NOMO-1 (cell line): ENCODE results near the gene DIDO1.
A peak's percentile ranks its signal among the peaks of the same experiment; 100 is the strongest.
"Not testable (repeated sequence)": the region's sequence is repeated elsewhere in the genome, so short reads cannot be mapped to it uniquely, and the experiment has no call there.

Experiments
- DNase-seq, 2 experiments: peaks; one replicate each; lab custom pipeline; 2025; ENCODE audit not compliant: unreplicated experiment in 2 of 2; lab: John Stamatoyannopoulos, UW

Gene DIDO1

DNA sequence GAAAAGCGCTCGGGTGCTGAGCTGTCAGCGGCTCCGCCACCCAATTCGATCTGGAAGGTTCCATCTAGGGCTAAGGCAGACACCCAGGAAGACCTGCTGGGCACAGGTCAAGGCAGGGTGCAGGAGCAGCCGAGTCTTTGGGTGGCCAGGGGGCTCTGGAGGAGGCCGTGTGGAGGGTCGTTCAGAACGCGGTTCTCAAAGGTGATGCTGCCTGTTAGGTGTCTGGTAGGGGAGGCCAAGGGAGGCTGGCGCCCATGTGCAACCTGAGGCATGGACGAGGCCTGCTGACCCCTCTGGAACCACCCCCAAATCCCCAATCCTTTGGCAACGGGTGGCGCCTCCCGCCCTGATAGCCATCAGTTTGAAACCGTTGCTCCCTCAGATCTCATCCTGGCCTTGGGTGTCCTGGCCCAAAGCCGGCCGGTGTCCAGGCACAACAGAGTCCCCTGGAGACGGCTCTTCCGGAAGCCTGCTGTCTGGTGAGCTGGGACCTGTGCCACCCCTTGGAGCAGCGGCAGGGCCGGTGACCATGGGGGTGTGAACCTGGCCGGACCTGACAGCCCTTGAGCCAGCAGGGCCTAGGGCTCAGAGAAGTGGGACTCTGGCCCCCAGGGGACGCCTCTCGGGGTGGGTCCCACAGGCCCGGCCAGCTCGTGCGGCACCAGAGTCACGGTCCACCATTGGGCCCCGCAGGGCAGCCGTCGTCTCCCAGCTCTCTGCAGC lies 36.7 kb upstream of the DIDO1 start:
- no peak for DNase-seq

DNA sequence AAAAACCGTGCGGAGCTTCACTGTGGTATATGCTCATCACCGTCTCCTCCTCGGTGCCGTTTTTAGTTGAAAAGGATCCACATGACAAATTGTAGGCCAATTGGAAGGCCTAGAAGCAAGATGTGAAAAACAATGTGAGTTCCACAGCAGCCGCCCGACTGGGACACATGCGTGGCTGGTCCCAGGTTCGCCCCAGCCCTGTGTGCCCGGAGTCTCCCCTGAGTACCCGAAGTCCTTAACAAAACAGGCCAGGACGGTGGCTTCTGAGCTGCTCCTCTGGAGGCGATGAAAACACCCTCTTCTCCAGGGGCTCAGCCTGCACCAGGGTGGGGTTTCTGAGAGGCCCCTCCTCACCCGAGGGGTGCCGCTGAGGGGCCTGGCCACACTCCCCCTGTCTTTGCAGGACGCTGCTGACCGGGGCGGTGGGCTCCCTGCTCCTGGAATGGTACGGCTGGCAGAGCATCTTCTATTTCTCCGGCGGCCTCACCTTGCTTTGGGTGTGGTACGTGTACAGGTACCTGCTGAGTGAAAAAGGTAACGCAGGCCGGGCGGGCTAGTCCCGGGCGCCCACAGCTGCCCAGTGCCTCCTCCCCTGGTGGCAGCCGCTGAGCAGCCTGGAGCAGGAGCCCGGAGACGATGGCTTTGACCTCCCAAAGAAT lies 36.0 kb upstream of the DIDO1 start:
- DNase-seq = no peak

DNA sequence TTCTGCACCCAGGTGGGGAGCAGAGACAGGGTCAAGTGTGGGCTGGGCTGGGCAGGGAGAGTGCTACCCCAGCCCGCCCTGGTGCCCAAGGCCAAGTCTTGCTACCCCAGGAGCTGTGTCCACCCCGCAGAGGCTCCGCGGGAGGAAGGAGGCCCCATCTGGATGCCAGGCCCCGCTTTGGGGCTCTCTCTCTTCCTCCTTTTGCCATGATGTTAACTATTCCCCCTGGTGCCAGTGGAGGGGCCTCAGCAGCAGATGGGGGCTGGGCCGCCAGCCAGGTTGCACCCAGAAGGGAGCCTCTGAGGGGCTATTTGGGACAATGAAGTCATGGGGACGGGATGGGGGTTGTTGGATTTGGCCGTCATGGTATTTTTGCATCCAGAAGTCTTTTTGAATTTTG lies 35.5 kb upstream of the DIDO1 start:
- DNase-seq = no peak

DNA sequence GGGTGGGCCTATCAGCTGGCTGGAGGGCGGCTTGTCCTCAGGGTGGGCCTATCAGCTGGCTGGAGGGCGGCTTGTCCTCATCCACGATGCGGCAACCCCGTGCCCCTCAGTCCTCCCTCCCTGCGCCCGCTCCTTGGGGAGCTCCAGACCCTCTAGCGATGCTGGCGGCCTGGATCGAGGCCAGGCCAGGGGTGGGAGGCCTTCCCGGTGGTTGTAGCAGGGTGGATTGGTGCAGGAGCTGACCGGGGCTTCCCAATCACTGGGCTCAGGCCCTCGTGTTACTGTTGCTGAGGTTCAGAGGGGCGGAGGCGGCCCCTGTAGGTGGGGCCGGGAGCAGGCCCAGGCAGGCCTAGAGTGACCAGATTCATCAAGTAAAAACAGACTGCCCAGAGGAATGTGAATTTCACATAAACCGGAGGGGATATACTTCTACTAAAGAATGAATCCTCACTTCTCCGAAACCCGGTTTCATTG lies 35.0 kb upstream of the DIDO1 start:
- DNase-seq = no peak

DNA sequence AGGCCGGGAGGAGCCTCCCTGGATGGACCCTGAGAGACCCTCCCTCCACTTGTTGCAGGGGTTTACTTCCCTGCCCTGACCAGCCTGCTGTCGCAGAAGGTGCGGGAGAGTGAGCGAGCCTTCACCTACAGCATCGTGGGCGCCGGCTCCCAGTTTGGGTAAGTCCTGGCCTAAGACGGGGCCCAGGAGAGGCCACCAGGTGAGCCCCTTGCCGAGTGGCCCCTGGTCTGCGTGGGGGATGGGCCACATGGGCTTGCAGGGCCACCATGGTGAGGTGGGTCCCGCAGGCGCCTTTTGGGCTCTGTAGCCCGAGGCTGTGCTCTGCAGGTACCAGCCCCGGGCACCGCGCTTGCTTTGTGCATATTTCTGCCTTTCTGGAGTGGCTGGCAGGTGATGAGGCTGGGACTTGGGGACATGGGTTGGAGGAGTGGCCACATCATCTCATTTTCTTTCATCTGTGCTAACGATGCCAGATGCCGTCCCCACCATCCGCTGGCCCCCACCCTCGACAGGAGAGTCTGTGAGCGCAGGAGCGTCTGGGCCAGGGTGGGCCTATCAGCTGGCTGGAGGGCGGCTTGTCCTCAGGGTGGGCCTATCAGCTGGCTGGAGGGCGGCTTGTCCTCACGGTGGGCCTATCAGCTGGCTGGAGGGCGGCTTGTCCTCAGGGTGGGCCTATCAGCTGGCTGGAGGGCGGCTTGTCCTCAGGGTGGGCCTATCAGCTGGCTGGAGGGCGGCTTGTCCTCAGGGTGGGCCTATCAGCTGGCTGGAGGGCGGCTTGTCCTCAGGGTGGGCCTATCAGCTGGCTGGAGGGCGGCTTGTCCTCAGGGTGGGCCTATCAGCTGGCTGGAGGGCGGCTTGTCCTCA lies 34.4 kb upstream of the DIDO1 start:
- DNase-seq = not testable (repeated sequence)

DNA sequence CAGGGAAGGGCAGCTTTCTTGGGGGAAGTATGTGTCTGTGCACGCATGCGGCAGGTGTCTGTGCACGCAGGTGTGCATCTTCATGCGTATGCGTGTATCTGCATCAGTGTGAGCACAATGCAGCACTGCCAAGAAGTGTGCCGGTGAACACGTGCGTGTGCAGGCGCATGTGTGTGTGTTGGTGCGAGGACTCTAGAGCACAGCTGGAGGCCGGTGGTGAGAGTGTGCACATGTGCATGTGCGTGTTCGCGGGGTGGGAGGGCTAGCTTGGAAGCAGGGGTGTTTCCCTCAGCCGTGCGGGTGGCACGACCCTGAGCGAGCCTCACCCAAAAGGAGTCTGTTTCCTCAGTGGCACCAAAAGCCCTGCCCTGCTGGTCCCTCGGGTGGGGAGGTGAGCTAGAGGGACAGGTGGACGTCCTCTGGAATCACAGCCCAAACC lies 33.7 kb upstream of the DIDO1 start:
- no peak for DNase-seq

DNA sequence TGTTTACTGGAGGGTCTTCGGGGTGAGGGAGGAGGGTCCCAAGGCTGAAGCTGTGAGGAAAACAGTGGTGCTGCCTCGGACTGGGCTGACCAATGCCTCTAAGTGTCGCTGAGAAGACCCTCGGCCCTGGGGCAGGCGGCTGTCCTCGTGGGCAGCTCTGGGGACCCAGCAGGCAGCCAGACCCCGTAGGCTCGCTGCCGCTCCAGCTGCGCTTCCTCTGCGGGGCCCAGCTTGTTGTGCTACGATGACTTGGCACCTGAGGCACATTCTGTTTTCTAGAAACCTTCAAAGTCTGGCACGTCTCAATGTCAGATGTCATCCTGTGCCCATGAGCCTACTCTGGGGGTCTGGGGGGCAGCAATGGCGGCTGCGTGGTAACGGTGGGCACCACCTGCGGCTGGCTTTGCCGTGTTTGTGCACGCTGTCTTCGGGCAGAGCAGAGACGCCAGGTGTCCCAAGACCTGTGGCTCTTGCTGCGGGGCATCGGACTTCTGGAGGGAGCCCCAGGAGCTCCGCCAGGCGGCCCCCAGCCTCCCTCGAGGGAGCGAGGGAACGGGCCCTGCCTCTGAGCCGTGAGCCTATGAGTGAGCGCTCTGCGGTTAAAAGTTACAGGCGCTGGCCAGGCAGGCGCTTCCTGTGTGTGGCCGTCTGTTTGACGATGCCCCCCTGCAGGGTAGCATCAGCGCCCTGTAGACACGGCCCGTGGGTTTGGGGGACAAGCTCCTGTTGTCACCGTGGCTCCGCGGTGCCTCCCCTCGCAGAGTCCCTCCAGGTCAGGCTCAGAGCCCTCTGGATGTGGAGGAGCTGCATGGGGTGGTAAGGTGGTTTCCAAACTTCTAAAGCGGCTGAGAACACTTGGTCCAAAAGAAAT lies 33.0 kb upstream of the DIDO1 start:
- DNase-seq = no peak

DNA sequence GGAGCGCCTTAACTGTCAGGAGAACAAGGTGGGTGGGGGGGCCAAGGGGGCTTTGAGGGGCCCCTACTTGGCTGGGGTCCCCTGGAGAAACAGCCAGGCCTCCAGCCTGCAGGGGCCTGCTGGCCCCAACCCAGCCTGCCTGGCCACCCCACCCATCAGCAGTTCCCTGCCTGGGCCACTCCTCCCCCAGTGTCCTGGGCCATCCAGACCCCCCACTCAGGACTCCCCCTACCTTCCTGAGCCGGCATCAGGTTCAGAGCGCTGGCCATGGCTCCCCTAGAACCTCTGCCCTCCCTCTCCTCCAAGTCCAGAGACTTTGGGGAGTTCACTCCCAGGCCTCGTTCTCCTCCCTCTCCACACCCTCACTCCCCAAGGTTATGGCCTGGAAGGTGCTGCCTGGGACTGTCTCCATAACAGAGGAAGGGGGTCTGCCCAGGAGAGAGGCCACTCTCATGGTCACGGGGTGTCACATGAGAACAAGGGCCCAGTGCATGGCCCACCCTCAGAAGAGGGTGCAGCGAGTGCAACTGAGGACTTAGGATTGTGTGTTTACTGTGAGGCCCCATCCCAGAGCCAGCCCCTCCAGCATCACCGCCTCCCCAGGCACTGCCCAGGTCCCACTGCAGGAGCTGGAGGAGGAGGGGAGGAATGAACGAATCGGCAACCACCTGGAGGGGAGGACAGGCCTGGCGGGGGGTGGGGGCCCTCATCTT lies 32.2 kb upstream of the DIDO1 start:
- DNase-seq = no peak

DNA sequence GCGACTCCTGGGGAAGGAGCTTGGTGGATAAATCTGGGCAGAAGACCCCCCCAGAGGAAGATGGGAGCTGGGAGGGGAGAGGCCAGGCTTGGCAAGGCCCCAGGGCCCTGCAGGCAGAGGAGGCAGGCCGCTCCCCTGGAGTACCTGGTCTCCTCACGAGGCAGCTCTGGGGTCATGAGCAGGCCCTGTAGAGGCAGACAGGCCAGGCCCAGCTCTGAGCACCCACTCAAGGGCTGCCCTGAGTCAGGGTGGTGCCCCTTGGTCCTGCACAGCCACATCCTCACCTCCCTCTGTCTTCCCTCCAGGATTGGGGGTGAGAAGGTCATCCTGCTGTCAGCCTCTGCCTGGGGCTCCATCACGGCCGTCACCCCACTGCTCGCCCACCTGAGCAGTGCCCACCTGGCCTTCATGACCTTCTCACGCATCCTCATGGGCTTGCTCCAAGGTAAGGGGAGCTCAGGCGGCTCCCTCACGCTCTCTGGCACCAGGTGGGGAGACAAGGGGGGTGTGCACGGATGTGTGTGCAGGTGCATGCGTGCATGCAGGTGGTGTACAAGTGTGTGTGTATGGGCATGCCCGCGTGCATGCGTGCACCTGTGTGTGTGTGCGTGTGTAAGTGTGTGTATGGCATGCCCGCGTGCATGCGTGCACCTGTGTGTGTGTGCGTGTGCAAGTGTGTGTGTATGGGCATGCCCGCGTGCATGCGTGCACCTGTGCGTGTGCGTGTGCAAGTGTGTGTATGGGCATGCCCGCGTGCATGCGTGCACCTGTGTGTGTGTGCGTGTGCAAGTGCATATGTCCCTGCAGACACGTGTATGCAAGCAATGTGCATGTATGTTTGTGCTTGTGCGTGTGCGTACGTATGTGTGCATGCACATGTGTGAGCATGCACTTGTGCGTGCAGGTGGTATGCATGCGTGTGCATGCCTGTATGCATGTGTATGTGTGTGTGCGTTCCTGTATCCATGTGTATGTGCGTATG lies 31.1 kb upstream of the DIDO1 start:
- no peak for DNase-seq

DNA sequence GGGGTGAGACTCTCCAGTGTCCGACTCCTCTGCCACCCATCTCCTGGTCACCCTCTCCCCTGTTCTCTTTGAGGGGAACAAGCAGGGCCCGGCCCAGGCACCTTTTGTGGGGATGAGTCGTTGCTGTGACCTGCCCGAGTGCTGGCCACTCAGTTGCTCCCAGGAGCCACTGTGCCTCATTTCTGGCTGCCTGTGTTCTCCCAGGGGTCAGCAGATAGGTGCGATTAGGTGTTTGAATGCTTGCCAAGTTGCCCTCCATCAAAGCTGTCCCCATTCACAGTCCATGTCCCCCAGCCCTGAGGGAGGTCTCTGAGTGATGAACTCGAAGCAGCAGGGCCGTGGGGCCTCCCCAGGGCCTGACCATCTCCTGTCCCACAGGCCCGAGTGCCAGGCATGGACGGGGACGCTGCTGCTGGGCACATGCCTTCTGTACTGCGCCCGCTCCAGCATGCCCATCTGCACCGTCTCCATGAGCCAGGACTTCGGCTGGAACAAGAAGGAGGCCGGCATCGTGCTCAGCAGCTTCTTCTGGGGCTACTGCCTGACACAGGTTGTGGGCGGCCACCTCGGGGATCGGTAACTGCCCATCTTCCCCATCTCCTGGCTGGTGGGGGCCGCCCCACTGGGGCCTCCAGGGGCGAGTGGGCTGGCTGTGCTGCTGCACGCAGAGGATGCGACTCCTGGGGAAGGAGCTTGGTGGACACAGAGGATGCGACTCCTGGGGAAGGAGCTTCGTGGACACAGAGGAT lies 30.3 kb upstream of the DIDO1 start:
- DNase-seq = no peak

DNA sequence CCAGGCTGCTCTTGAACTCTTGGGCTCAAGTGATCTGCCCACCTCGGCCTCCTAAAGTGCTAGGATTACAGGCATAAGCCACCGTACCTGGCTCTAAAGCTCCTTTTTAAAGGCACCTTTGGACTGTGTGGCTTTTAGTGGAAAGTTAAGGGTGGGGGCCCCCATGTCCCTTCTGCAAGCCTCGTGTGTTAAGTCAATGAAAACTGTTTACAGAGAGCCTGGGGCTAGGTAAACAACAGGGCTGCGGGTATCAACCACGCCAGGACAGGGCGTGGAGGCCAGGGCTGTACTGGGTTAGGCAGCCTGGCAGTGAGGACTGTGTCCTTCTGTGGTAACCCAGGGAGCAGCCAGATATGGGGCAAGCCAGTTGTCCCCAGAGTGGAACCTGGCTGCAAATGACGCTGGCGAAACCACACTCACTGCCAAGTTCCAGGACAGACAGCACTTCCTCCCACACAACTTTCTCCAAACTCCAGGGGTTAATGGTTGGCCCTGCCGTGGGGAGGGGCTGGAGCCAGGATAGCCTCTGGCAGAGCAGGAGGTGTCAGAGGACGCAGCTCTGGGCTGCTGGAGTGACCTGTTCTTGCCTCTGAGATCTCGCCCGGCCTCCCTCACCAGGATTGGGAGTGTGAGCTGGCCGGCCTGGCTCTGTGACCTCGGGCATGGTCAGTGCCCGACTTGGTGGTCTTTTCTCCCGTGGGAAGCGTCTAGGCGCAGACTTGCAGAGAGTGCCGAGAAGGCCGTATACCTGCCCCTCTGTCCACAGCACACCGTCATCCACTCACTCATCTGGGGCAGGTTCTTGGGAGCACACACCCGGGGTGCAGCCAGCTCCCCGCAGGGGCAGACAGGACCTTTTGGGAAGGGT lies 29.4 kb upstream of the DIDO1 start:
- no peak for DNase-seq

DNA sequence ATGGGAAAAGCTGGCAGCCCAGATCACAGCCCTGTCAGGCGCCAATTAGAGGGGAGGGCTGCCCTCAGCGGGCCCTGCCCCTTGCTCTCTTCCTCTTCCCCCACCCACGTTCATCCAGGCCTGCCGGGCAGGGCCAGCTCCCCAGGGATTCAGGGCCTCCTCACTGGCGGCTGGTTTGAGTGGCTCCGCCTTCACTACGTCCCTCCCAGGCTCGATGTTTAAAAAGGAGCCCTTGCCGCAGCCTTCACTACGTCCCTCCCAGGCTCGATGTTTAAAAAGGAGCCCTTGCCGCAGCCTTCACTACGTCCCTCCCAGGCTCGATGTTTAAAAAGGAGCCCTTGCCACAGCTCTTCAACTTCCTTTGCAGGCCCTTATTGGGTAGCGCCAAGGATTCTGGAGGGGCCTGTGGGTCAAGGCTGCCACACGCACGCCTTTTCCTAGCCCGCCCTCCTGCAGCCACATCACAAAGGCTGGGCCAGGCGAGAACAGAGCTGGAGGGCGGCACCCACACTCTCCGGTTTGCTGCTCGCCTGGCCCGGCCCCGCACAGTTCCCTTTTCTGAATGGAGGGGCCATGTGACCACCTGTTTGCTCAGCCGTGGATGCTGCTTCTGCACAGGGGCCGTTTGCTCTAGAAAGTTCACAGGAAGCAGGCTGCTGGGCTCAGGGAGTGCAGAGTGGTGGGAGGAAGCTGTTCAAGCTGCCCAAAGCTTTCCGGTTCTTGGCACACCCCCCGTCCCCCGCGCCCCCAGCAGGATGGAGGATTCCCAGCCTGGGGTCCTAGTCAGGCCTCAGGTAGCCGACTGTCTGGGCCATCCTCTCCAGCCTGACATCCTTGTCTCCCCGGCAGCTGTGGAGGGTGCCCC lies 27.8 kb upstream of the DIDO1 start:
- DNase-seq = peak; percentile 95 to 97

DNA sequence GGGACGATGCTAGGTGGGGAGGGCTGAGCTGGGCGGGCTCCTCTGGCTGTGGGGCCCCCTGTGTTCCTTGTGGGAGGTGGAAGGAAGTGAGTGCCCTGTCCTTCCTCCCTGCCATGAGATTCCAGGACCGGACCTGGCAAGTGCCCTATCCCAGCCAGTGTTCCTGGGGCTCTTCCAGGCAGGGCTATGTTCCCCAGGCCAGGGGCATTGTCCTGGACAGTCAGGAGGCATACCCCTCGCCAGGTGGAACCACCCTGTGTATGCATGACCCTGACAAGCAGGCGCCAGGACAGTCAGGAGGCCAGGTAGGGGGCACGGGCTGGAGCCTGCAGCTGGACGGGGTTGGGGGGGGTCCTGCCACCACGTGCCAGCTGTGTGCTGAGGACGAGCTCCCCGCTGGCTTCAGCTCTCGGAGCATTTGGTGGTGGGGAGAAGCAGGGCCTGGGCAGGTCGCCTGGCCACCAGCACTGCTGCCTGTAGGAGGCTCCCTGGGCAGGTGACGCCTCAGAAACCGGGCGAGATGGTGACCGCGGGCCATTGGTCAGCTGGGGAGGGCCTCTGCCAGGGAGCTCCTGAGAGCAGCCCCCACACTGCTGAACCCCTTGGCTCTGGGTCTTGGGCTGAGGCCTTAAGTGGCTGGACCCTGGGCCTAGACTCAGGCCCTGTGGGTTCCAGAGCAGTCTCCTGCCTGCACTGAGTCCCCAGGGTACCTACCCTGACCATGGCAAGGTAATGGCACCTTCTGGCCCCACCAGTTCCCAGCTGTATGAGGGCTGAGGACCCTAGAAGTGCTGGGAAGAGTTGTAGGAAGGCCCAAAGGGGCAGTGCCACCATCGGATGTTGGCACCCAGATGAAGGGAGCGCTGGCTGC lies 26.9 kb upstream of the DIDO1 start:
- DNase-seq = no peak

DNA sequence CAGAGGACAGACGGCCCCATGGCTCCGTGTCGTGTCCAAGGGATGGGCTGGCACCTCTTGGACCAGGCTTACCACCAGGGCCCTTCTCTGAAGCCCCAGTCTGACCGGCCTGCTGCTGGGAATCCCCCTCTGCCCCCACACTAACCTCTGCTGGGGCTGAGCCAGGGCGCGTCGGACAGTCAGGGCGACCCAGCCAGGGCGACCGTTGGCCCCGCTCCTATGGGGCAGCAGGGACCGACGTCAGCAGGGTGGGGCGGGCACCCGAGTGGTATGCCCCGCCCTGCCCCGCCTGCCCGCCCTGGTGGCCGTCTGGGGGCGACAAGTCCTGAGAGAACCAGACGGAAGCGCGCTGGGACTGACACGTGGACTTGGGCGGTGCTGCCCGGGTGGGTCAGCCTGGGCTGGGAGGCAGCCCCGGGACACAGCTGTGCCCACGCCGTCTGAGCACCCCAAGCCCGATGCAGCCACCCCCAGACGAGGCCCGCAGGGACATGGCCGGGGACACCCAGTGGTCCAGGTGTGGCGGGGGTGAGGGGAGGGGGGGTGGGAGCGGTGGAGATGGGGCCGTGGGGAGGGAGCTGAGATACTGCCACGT lies 26.2 kb upstream of the DIDO1 start, which contains the start of gene SLC17A9:
Gene SLC17A9 (plus strand): TSS at position 337 of the 595 bp plus-strand sequence. CDS start 122 bp downstream, at position 459.
- peak; percentile 80 to 89 for DNase-seq
